Body of pancreas (tissue), 4 donors: ENCODE results near the gene FAM107B. TPM values are rescaled to one million over a fixed set of nuclear protein-coding genes. Genes with fewer than 3 reads are reported as not detected.
A peak's percentile ranks its signal among the peaks of the same experiment; 100 is the strongest.

Experiments
- ATAC-seq: fragments of 150-250 bp; one replicate; pipeline ENCODE4 v1.9.1; 2016
- DNase-seq, 4 donors: peaks; one replicate each; pipeline ENCODE4 v3.0.0-alpha.2; 2019
- H3K27ac ChIP-seq, 4 donors: fragments of 200-600 bp; sonication (generic); 1 replicate in 3 of 4; 2 replicates in 1 of 4; pipeline versions ENCODE4 v1.5.1 to v1.6.1; 2016 to 2019; ENCODE audit warnings: mild to moderate bottlenecking in 1 of 4, mixed read lengths in 1 of 4, moderate library complexity in 1 of 4
- H3K27me3 ChIP-seq, 2 donors: fragments of 200-600 bp; sonication (generic); one replicate each; pipeline ENCODE4 v1.6.0; 2016; ENCODE audit warnings: mild to moderate bottlenecking in 1 of 2
- H3K36me3 ChIP-seq, 2 donors: fragments of 200-600 bp; sonication (generic); replicated peaks in 1 of 2; 2 replicates each; pipeline ENCODE4 v1.5.1; 2016; ENCODE audit warnings: low read depth in 2 of 2; ENCODE audit not compliant: insufficient read depth in 1 of 2
- H3K4me1 ChIP-seq: fragments of 200-600 bp; sonication (generic); one replicate; pipeline ENCODE4 v1.6.0; 2016
- H3K4me3 ChIP-seq, 2 donors: fragments of 200-600 bp; sonication (generic); 1 replicate in 1 of 2; 2 replicates in 1 of 2; pipeline ENCODE4 v1.5.1; 2016 to 2019
- H3K9me3 ChIP-seq, 3 donors: fragments of 200-600 bp; sonication (generic); 1 replicate in 2 of 3; 2 replicates in 1 of 3; pipeline ENCODE4 v1.5.1; 2016
- POLR2A ChIP-seq, 3 donors: fragments of 450-650 bp; IDR thresholded peaks; one replicate each; pipeline ENCODE4 v1.6.1; 2016; ENCODE audit warnings: antibody characterized with exemption in 3 of 3, mild to moderate bottlenecking in 2 of 3
- WGBS, 2 donors: methylation state at CpG; one replicate each; pipeline ENCODE4 v1.1.5; 2017; 5-methylcytosine and 5-hydroxymethylcytosine counted together
- intact Hi-C: fragments of 100-400 bp; cut with DNase I; formaldehyde crosslinking; loops from one replicate; pipeline ENCODE4 v1.15.1; 2023
- total RNA-seq, 2 donors: library from RNA; depleted of rRNA; stranded (reverse); fragments of >200 nt; gene quantifications; one replicate each; pipeline ENCODE4 v1.1.0, GENCODE V29; 2016
- TF ChIP-seq, protein P1 (sequence below), 7 experiments: fragments of 450-650 bp in 4 of 7; fragments of 200-600 bp in 3 of 7; sonication (generic) in 3 of 7; IDR thresholded peaks; one replicate each; pipeline ENCODE4 v1.5.1; 2016 to 2019; ENCODE audit warnings: antibody characterized with exemption in 7 of 7

FAM107B gene
- total RNA-seq, 2 donors from 2014 or later = 19.4 to 45.9 TPM

- DNase-seq (no peak), ATAC-seq (no peak)
- H3K36me3 ChIP-seq = no peaks in the 10 kb centered on the region
- H3K4me1 ChIP-seq = no peaks in the 10 kb centered on the region
- H3K4me3 ChIP-seq = no peak overlapping the region
- H3K27me3 ChIP-seq = no peaks in the 10 kb centered on the region
- 92 to 94% methylated on average over 4 of the region's 4 CpGs for WGBS, 2 donors
- TF ChIP-seq POLR2A (IDR thresholded peaks at IDR 0.05) = no peak
- TF ChIP-seq, protein P1, sequence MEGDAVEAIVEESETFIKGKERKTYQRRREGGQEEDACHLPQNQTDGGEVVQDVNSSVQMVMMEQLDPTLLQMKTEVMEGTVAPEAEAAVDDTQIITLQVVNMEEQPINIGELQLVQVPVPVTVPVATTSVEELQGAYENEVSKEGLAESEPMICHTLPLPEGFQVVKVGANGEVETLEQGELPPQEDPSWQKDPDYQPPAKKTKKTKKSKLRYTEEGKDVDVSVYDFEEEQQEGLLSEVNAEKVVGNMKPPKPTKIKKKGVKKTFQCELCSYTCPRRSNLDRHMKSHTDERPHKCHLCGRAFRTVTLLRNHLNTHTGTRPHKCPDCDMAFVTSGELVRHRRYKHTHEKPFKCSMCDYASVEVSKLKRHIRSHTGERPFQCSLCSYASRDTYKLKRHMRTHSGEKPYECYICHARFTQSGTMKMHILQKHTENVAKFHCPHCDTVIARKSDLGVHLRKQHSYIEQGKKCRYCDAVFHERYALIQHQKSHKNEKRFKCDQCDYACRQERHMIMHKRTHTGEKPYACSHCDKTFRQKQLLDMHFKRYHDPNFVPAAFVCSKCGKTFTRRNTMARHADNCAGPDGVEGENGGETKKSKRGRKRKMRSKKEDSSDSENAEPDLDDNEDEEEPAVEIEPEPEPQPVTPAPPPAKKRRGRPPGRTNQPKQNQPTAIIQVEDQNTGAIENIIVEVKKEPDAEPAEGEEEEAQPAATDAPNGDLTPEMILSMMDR (IDR thresholded peaks at IDR 0.05) = no peak
- H3K9me3 ChIP-seq = no peaks in the 10 kb centered on the region
- intact Hi-C loops = no loop called here
- H3K27ac ChIP-seq = no peak overlapping the region
Measured at GRCh38 chr10:14699482-14699881, 75.2 kb downstream of the FAM107B start.

DNA sequence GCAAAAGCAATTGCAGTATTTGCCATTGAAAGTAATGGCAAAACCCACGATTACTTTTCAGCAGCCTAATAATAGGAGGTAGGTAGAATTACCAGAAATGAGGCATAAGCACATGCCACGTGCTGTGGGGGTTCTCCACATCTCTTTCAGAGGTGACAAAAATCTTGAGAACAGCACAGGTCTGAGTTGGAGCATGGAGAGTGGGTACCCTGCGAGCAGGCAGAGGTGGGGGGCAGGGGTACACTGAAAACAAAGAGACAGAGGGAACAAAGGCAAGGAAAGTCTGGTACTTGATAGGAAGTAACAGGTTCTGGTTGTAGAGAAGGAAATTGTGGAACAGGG is 75.9 kb downstream of the FAM107B start:
- ATAC-seq (no peak), DNase-seq (no peak)
- Histone ChIP-seq H3K4me1 (no peaks in the 10 kb centered on the region), H3K27ac (no peak overlapping the region), H3K36me3 (no peaks in the 10 kb centered on the region), H3K9me3 (no peaks in the 10 kb centered on the region), H3K27me3 (no peaks in the 10 kb centered on the region), H3K4me3 (no peak overlapping the region)
- intact Hi-C loops = no loop called here
- WGBS, 2 donors = 49 to 76% methylated on average over 3 of the region's 3 CpGs
- TF ChIP-seq, protein P1 (IDR thresholded peaks at IDR 0.05) = no peak
- no peak for TF ChIP-seq POLR2A (IDR thresholded peaks at IDR 0.05)

GRCh38 chr10:14698111-14698828 is 76.4 kb downstream of the FAM107B start:
- intact Hi-C loops = no loop called here
- DNase-seq = peak in 3 of 4 donors; percentile 7 to 33 (median 23)

GRCh38 chr10:14697281-14697680 is 77.4 kb downstream of the FAM107B start:
- intact Hi-C loops = no loop called here
- Histone ChIP-seq H3K27ac (no peak overlapping the region), H3K27me3 (no peaks in the 10 kb centered on the region), H3K36me3 (no peaks in the 10 kb centered on the region), H3K4me1 (no peaks in the 10 kb centered on the region), H3K9me3 (no peaks in the 10 kb centered on the region), H3K4me3 (no peak overlapping the region)
- TF ChIP-seq, protein P1 (IDR thresholded peaks at IDR 0.05) = no peak
- TF ChIP-seq POLR2A (IDR thresholded peaks at IDR 0.05) = no peak
- DNase-seq = no peak
- WGBS, 2 donors = 72 to 90% methylated on average over 5 of the region's 5 CpGs
- ATAC-seq = no peak

More at GRCh38 chr10:14698111-14698828, 76.4 kb downstream of the FAM107B start:
- 42 to 50% methylated on average over 6 of the region's 6 CpGs for WGBS, 2 donors
- TF ChIP-seq, protein P1 (IDR thresholded peaks at IDR 0.05) = no peak
- no peak for TF ChIP-seq POLR2A (IDR thresholded peaks at IDR 0.05)
- Histone ChIP-seq H3K9me3 (no peaks in the 10 kb centered on the region), H3K27ac (no peak overlapping the region), H3K36me3 (no peaks in the 10 kb centered on the region), H3K4me3 (no peak overlapping the region), H3K4me1 (no peaks in the 10 kb centered on the region), H3K27me3 (no peaks in the 10 kb centered on the region)
- no peak for ATAC-seq

GRCh38 chr10:14696821-14697220 is 77.9 kb downstream of the FAM107B start:
- 83% methylated on average over 5 of the region's 5 CpGs for WGBS, 2 donors
- ATAC-seq (no peak), DNase-seq (no peak)
- intact Hi-C loops = no loop called here
- no peaks in the 10 kb centered on the region for H3K9me3 ChIP-seq
- H3K27me3 ChIP-seq = no peaks in the 10 kb centered on the region
- TF ChIP-seq, protein P1 (IDR thresholded peaks at IDR 0.05) = no peak
- TF ChIP-seq POLR2A (IDR thresholded peaks at IDR 0.05) = no peak
- no peak overlapping the region for H3K4me3 ChIP-seq
- no peaks in the 10 kb centered on the region for H3K36me3 ChIP-seq
- H3K4me1 ChIP-seq = no peaks in the 10 kb centered on the region
- H3K27ac ChIP-seq = no peak overlapping the region
